GM12878 (cell line): ENCODE data around the gene SDHC. TPM values are rescaled to one million over a fixed set of nuclear protein-coding genes. Genes with fewer than 3 reads are reported as not detected.

Experiments
- polyA plus RNA-seq, 11 experiments: library from polyadenylated mRNA; depleted of rRNA in 4 of 11; unstranded in 6 of 11; stranded (reverse) in 5 of 11; fragments of >200 nt; fragmentation: Nextera tagmentation in 4 of 11; fragmentation: Illumina TruSeq in 1 of 11; extraction: Ambion mirVana in 4 of 11; extraction: Trizol in 1 of 11; gene quantifications; 1 replicate in 1 of 11; 2 replicates in 10 of 11; pipeline versions ENCODE4 v1.2.1 to v1.2.3, GENCODE V29; 2011 to 2016; ENCODE audit warnings: inconsistent platforms in 2 of 11, missing spikeins in 2 of 11, low read depth in 1 of 11
- small RNA-seq: library from RNA; depleted of rRNA; stranded (forward); fragments of <200 nt; gene quantifications from one replicate; pipeline ENCODE3, GENCODE V24; 2014
- total RNA-seq, 4 experiments: library from RNA; depleted of rRNA in 3 of 4; stranded (reverse); fragments of >200 nt in 3 of 4; fragmentation: Illumina TruSeq in 1 of 4; extraction: Trizol in 1 of 4; gene quantifications; 2 replicates each; pipeline versions ENCODE4 v1.2.1 to v1.2.3, GENCODE V29; 2013 to 2021

The SDHC gene
- total and polyA plus RNA-seq, 10 of the 15 experiments (the other 5 are each of a cell fraction or from before 2014, with no cell fraction given), result 18.4 to 340 (median 178) TPM

Small RNA genes lying within 50 kb of the gene (small RNA-seq; reads per million reads assigned to genes)
- gene AL592295.2 (not detected), gene RNU6-481P (not detected)

Other genes with a start within 250 kb of the SDHC start
Only the 7 nearest of the 22 such genes appear.
- gene FCER1G, start 99.1 kb upstream of the SDHC start, total RNA-seq (2014; rRNA removed), result 0.45 TPM in 1 of 2 replicates, not detected in the other
- 0.40 and 0.92 TPM in 2 replicates for gene FCER1G, start 99.1 kb upstream of the SDHC start, total RNA-seq (2014; rRNA removed; fragmentation: Illumina TruSeq; extraction: Trizol)
- gene FCER1G, start 99.1 kb upstream of the SDHC start, total RNA-seq (2021), result 0.56 and 1.2 TPM in 2 replicates
- gene FCER1G, start 99.1 kb upstream of the SDHC start, polyA plus RNA-seq (2011; rRNA removed), result 1.1 and 1.4 TPM in 2 replicates
- gene FCER1G, start 99.1 kb upstream of the SDHC start, polyA plus RNA-seq (2014; fragmentation: Illumina TruSeq; extraction: Trizol), result 1.5 and 1.6 TPM in 2 replicates
- 1 to 10 TPM; 1.1 to 1.3 TPM for gene FCER1G, start 99.1 kb upstream of the SDHC start, polyA plus RNA-seq (2014; fragmentation: Nextera tagmentation; extraction: Ambion mirVana)
- 0.88 and 1.9 TPM in 2 replicates for gene FCER1G, start 99.1 kb upstream of the SDHC start, polyA plus RNA-seq (2014; rRNA removed)
- gene FCER1G, start 99.1 kb upstream of the SDHC start, polyA plus RNA-seq (2016; fragmentation: Nextera tagmentation; extraction: Ambion mirVana), result under 1 TPM; 0.48 to 0.71 TPM
- not detected in 2 replicates for gene APOA2, start 90.8 kb upstream of the SDHC start, total RNA-seq (2014; rRNA removed)
- gene APOA2, start 90.8 kb upstream of the SDHC start, total RNA-seq (2014; rRNA removed; fragmentation: Illumina TruSeq; extraction: Trizol), result not detected in 2 replicates
- gene APOA2, start 90.8 kb upstream of the SDHC start, total RNA-seq (2021), result 1.9 and 2.4 TPM in 2 replicates
- gene APOA2, start 90.8 kb upstream of the SDHC start, polyA plus RNA-seq (2011; rRNA removed), result not detected in 2 replicates
- not detected in 2 replicates for gene APOA2, start 90.8 kb upstream of the SDHC start, polyA plus RNA-seq (2014; fragmentation: Illumina TruSeq; extraction: Trizol)
- gene APOA2, start 90.8 kb upstream of the SDHC start, polyA plus RNA-seq (2014; fragmentation: Nextera tagmentation; extraction: Ambion mirVana), result not detected
- gene APOA2, start 90.8 kb upstream of the SDHC start, polyA plus RNA-seq (2014; rRNA removed), result not detected in 2 replicates
- not detected for gene APOA2, start 90.8 kb upstream of the SDHC start, polyA plus RNA-seq (2016; fragmentation: Nextera tagmentation; extraction: Ambion mirVana)
- gene TOMM40L, start 88.3 kb upstream of the SDHC start, total RNA-seq (2014; rRNA removed), result 16.6 and 17.5 TPM in 2 replicates
- gene TOMM40L, start 88.3 kb upstream of the SDHC start, total RNA-seq (2014; rRNA removed; fragmentation: Illumina TruSeq; extraction: Trizol), result 15.3 and 15.5 TPM in 2 replicates
- 18.1 and 21.6 TPM in 2 replicates for gene TOMM40L, start 88.3 kb upstream of the SDHC start, total RNA-seq (2021)
- 8.3 and 10.6 TPM in 2 replicates for gene TOMM40L, start 88.3 kb upstream of the SDHC start, polyA plus RNA-seq (2011; rRNA removed)
- gene TOMM40L, start 88.3 kb upstream of the SDHC start, polyA plus RNA-seq (2014; fragmentation: Illumina TruSeq; extraction: Trizol), result 16.5 and 18.5 TPM in 2 replicates
- 1 to 10 TPM; 5.9 to 10.0 TPM for gene TOMM40L, start 88.3 kb upstream of the SDHC start, polyA plus RNA-seq (2014; fragmentation: Nextera tagmentation; extraction: Ambion mirVana)
- 18.6 and 21.1 TPM in 2 replicates for gene TOMM40L, start 88.3 kb upstream of the SDHC start, polyA plus RNA-seq (2014; rRNA removed)
- 10 to 100 TPM; 12.5 to 16.0 TPM for gene TOMM40L, start 88.3 kb upstream of the SDHC start, polyA plus RNA-seq (2016; fragmentation: Nextera tagmentation; extraction: Ambion mirVana)
- not detected in 2 replicates for gene NR1I3, start 76.2 kb upstream of the SDHC start, total RNA-seq (2014; rRNA removed)
- not detected in 2 replicates for gene NR1I3, start 76.2 kb upstream of the SDHC start, total RNA-seq (2014; rRNA removed; fragmentation: Illumina TruSeq; extraction: Trizol)
- not detected in 2 replicates for gene NR1I3, start 76.2 kb upstream of the SDHC start, total RNA-seq (2021)
- gene NR1I3, start 76.2 kb upstream of the SDHC start, polyA plus RNA-seq (2011; rRNA removed), result not detected in 2 replicates
- gene NR1I3, start 76.2 kb upstream of the SDHC start, polyA plus RNA-seq (2014; fragmentation: Illumina TruSeq; extraction: Trizol), result not detected in 2 replicates
- gene NR1I3, start 76.2 kb upstream of the SDHC start, polyA plus RNA-seq (2014; fragmentation: Nextera tagmentation; extraction: Ambion mirVana), result under 1 TPM in 1 of 2 experiments, not detected in 1; 0.24 TPM
- gene NR1I3, start 76.2 kb upstream of the SDHC start, polyA plus RNA-seq (2014; rRNA removed), result not detected in 2 replicates
- under 1 TPM; 0.13 to 0.52 TPM for gene NR1I3, start 76.2 kb upstream of the SDHC start, polyA plus RNA-seq (2016; fragmentation: Nextera tagmentation; extraction: Ambion mirVana)
- gene PCP4L1, start 55.6 kb upstream of the SDHC start, total RNA-seq (2014; rRNA removed), result 3.5 and 3.6 TPM in 2 replicates
- gene PCP4L1, start 55.6 kb upstream of the SDHC start, total RNA-seq (2014; rRNA removed; fragmentation: Illumina TruSeq; extraction: Trizol), result 2.2 and 2.7 TPM in 2 replicates
- gene PCP4L1, start 55.6 kb upstream of the SDHC start, total RNA-seq (2021), result 2.7 and 3.6 TPM in 2 replicates
- 3.0 and 4.7 TPM in 2 replicates for gene PCP4L1, start 55.6 kb upstream of the SDHC start, polyA plus RNA-seq (2011; rRNA removed)
- gene PCP4L1, start 55.6 kb upstream of the SDHC start, polyA plus RNA-seq (2014; fragmentation: Illumina TruSeq; extraction: Trizol), result 4.0 and 6.0 TPM in 2 replicates
- 1 to 10 TPM; 1.0 to 1.1 TPM for gene PCP4L1, start 55.6 kb upstream of the SDHC start, polyA plus RNA-seq (2014; fragmentation: Nextera tagmentation; extraction: Ambion mirVana)
- gene PCP4L1, start 55.6 kb upstream of the SDHC start, polyA plus RNA-seq (2014; rRNA removed), result 4.8 and 5.2 TPM in 2 replicates
- 1 to 10 TPM; 2.4 to 3.0 TPM for gene PCP4L1, start 55.6 kb upstream of the SDHC start, polyA plus RNA-seq (2016; fragmentation: Nextera tagmentation; extraction: Ambion mirVana)
- gene MPZ, start 4.4 kb upstream of the SDHC start, total RNA-seq (2014; rRNA removed), result 6.0 and 6.9 TPM in 2 replicates
- gene MPZ, start 4.4 kb upstream of the SDHC start, total RNA-seq (2014; rRNA removed; fragmentation: Illumina TruSeq; extraction: Trizol), result 5.1 and 5.9 TPM in 2 replicates
- gene MPZ, start 4.4 kb upstream of the SDHC start, total RNA-seq (2021), result 4.5 and 5.8 TPM in 2 replicates
- gene MPZ, start 4.4 kb upstream of the SDHC start, polyA plus RNA-seq (2011; rRNA removed), result 4.5 and 4.9 TPM in 2 replicates
- gene MPZ, start 4.4 kb upstream of the SDHC start, polyA plus RNA-seq (2014; fragmentation: Illumina TruSeq; extraction: Trizol), result 2.2 and 4.8 TPM in 2 replicates
- under 1 TPM; 0.09 to 0.24 TPM for gene MPZ, start 4.4 kb upstream of the SDHC start, polyA plus RNA-seq (2014; fragmentation: Nextera tagmentation; extraction: Ambion mirVana)
- 5.9 and 6.2 TPM in 2 replicates for gene MPZ, start 4.4 kb upstream of the SDHC start, polyA plus RNA-seq (2014; rRNA removed)
- gene MPZ, start 4.4 kb upstream of the SDHC start, polyA plus RNA-seq (2016; fragmentation: Nextera tagmentation; extraction: Ambion mirVana), result 1 to 10 TPM; 1.2 to 1.4 TPM
- not detected in 2 replicates for gene CFAP126, start 53.5 kb downstream of the SDHC start, total RNA-seq (2014; rRNA removed)
- not detected in 2 replicates for gene CFAP126, start 53.5 kb downstream of the SDHC start, total RNA-seq (2014; rRNA removed; fragmentation: Illumina TruSeq; extraction: Trizol)
- not detected in 2 replicates for gene CFAP126, start 53.5 kb downstream of the SDHC start, total RNA-seq (2021)
- not detected in 2 replicates for gene CFAP126, start 53.5 kb downstream of the SDHC start, polyA plus RNA-seq (2011; rRNA removed)
- not detected in 2 replicates for gene CFAP126, start 53.5 kb downstream of the SDHC start, polyA plus RNA-seq (2014; fragmentation: Illumina TruSeq; extraction: Trizol)
- not detected for gene CFAP126, start 53.5 kb downstream of the SDHC start, polyA plus RNA-seq (2014; fragmentation: Nextera tagmentation; extraction: Ambion mirVana)
- gene CFAP126, start 53.5 kb downstream of the SDHC start, polyA plus RNA-seq (2014; rRNA removed), result not detected in 2 replicates
- not detected for gene CFAP126, start 53.5 kb downstream of the SDHC start, polyA plus RNA-seq (2016; fragmentation: Nextera tagmentation; extraction: Ambion mirVana)